IMR-90 (cell line): ENCODE results near the gene METTL4. TPM values are rescaled to one million over a fixed set of nuclear protein-coding genes. Genes with fewer than 3 reads are reported as not detected.

ENCODE experiments used
- ATAC-seq: fragments of 200-7000 bp; cut with Tn5 transposase; 2 replicates; pipeline ENCODE4 v1.9.1; 2020; ENCODE audit warnings: low read depth, mild to moderate bottlenecking, moderate library complexity
- BruUV-seq: library from RNA; stranded (reverse); fragments of 400-500 nt; replicated peaks from 2 replicates; lab custom pipeline; 2021; lab: Mats Ljungman, UMichigan
- CTCF ChIA-PET: fragments of 300-600 bp; formaldehyde crosslinking; extraction: SDS; loops from one replicate; lab custom pipeline; 2021; ENCODE audit warnings: antibody characterized with exemption; lab: Yijun Ruan, JAX
- POLR2A ChIA-PET: fragments of 300-600 bp; sonication (Branson Sonifier 250); formaldehyde crosslinking; loops from one replicate; lab custom pipeline; 2022; ENCODE audit warnings: antibody characterized with exemption; ENCODE audit not compliant: unreplicated experiment; lab: Charles Lee
- DNase-seq: peaks from one replicate; pipeline ENCODE4 v3.0.0; 2013
- H2AFZ ChIP-seq: replicated peaks from 2 replicates; pipeline ENCODE3; 2013; ENCODE audit warnings: low read length, mild to moderate bottlenecking; ENCODE audit not compliant: poor library complexity
- H2AK5ac ChIP-seq: 2 replicates; pipeline ENCODE4 v1.6.1; 2013; ENCODE audit warnings: low read depth, low read length, inconsistent platforms
- H2AK9ac ChIP-seq: replicated peaks from 2 replicates; pipeline ENCODE3; 2013; ENCODE audit warnings: mild to moderate bottlenecking, low read depth, low read length, moderate library complexity; ENCODE audit not compliant: poor library complexity
- H2BK120ac ChIP-seq: 2 replicates; pipeline ENCODE4 v1.6.1; 2013; ENCODE audit warnings: low read depth, low read length, inconsistent platforms
- H2BK15ac ChIP-seq: 3 replicates; pipeline ENCODE4 v1.6.1; 2013; ENCODE audit warnings: low read depth, low read length, inconsistent platforms
- H2BK20ac ChIP-seq: 2 replicates; pipeline ENCODE4 v1.6.1; 2013; ENCODE audit warnings: low read depth, mild to moderate bottlenecking, inconsistent platforms, low read length, moderate library complexity
- H2BK5ac ChIP-seq: 2 replicates; pipeline ENCODE4 v1.6.1; 2013; ENCODE audit warnings: mild to moderate bottlenecking, low read depth, low read length, inconsistent platforms; ENCODE audit not compliant: poor library complexity, severe bottlenecking
- H3K14ac ChIP-seq: replicated peaks from 2 replicates; pipeline ENCODE4 v1.6.1; 2013; ENCODE audit warnings: low read depth, low read length, inconsistent platforms
- H3K18ac ChIP-seq: 2 replicates; pipeline ENCODE4 v1.6.1; 2013; ENCODE audit warnings: low read depth, low read length, control low read depth
- H3K23ac ChIP-seq: 2 replicates; pipeline ENCODE4 v1.6.1; 2013; ENCODE audit warnings: low read depth, low read length, inconsistent platforms
- H3K27ac ChIP-seq: 2 replicates; pipeline ENCODE4 v1.5.1; 2013; ENCODE audit warnings: mild to moderate bottlenecking, control low read depth, low read length; ENCODE audit not compliant: insufficient read depth
- H3K27me3 ChIP-seq: 2 replicates; pipeline ENCODE4 v1.6.1; 2013; ENCODE audit warnings: low read length; ENCODE audit not compliant: control insufficient read depth, insufficient read depth
- H3K36me3 ChIP-seq: 2 replicates; pipeline ENCODE4 v1.6.1; 2013; ENCODE audit warnings: low read length, mixed read lengths; ENCODE audit not compliant: control insufficient read depth, insufficient read depth
- H3K4ac ChIP-seq: 2 replicates; pipeline ENCODE4 v1.6.1; 2013; ENCODE audit warnings: low read depth, low read length, inconsistent platforms
- H3K4me1 ChIP-seq: 2 replicates; pipeline ENCODE4 v1.6.1; 2013; ENCODE audit warnings: low read length, mixed read lengths; ENCODE audit not compliant: control insufficient read depth, insufficient read depth
- H3K4me2 ChIP-seq: 2 replicates; pipeline ENCODE4 v1.6.1; 2013; ENCODE audit warnings: low read depth, mild to moderate bottlenecking, control low read depth, low read length, moderate library complexity
- H3K4me3 ChIP-seq: 2 replicates; pipeline ENCODE4 v1.5.1; 2013; ENCODE audit warnings: low read depth, mild to moderate bottlenecking, control low read depth, low read length, moderate library complexity; ENCODE audit not compliant: insufficient read depth
- H3K56ac ChIP-seq: 2 replicates; pipeline ENCODE4 v1.6.1; 2013; ENCODE audit warnings: low read length, inconsistent platforms; ENCODE audit not compliant: insufficient read depth; ENCODE audit errors: extremely low read depth
- H3K79me1 ChIP-seq, 2 experiments: 2 replicates each; pipeline ENCODE4 v1.6.1; 2013; ENCODE audit warnings: low read length in 2 of 2, inconsistent platforms in 1 of 2, low read depth in 1 of 2
- H3K9ac ChIP-seq: 2 replicates; pipeline ENCODE4 v1.6.1; 2013; ENCODE audit warnings: low read depth, low read length, control low read depth
- H3K9me1 ChIP-seq: 2 replicates; pipeline ENCODE4 v1.6.1; 2013; ENCODE audit warnings: low read length, inconsistent platforms; ENCODE audit not compliant: insufficient read depth
- H3K9me3 ChIP-seq: 2 replicates; pipeline ENCODE4 v1.6.1; 2013; ENCODE audit warnings: low read length; ENCODE audit not compliant: control insufficient read depth, insufficient read depth
- H4K20me1 ChIP-seq: 2 replicates; pipeline ENCODE4 v1.6.1; 2013; ENCODE audit warnings: low read length, inconsistent platforms; ENCODE audit not compliant: insufficient read depth
- H4K5ac ChIP-seq: 2 replicates; pipeline ENCODE4 v1.6.1; 2013; ENCODE audit warnings: mild to moderate bottlenecking, low read depth, low read length, control low read depth
- H4K8ac ChIP-seq, 2 experiments: 2 replicates each; pipeline ENCODE4 v1.6.1; 2013; ENCODE audit warnings: low read depth in 2 of 2, low read length in 2 of 2, control low read depth in 1 of 2, inconsistent platforms in 1 of 2
- H4K91ac ChIP-seq: 2 replicates; pipeline ENCODE4 v1.6.1; 2013; ENCODE audit warnings: low read depth, low read length, inconsistent platforms; ENCODE audit not compliant: insufficient read depth
- CHD1 ChIP-seq: IDR thresholded peaks from 2 replicates; pipeline ENCODE4 v1.6.1; 2012; ENCODE audit warnings: low read depth, low read length, improper control_type of control experiment
- FOS ChIP-seq: fragments of 150-350 bp; IDR thresholded peaks from 2 replicates; pipeline ENCODE4 v1.6.1; 2016; ENCODE audit warnings: low read depth, low read length
- MAZ ChIP-seq: IDR thresholded peaks from 2 replicates; pipeline ENCODE4 v1.6.1; 2012; ENCODE audit warnings: low read depth, mild to moderate bottlenecking, low read length, improper control_type of control experiment, moderate library complexity, borderline replicate concordance
- NFE2L2 ChIP-seq: fragments of 150-350 bp; IDR thresholded peaks from 2 replicates; pipeline ENCODE4 v1.6.1; 2016; ENCODE audit warnings: low read depth, mild to moderate bottlenecking, low read length
- POLR2A ChIP-seq: IDR thresholded peaks from 2 replicates; pipeline ENCODE4 v1.6.1; 2012; ENCODE audit warnings: mild to moderate bottlenecking, low read depth, low read length
- RCOR1 ChIP-seq: IDR thresholded peaks from 2 replicates; pipeline ENCODE4 v1.6.1; 2012; ENCODE audit warnings: mild to moderate bottlenecking, low read length, improper control_type of control experiment; ENCODE audit not compliant: insufficient replicate concordance
- RFX5 ChIP-seq: IDR thresholded peaks from 2 replicates; pipeline ENCODE4 v1.8.0; 2012; ENCODE audit warnings: low read depth, mild to moderate bottlenecking, low read length, moderate library complexity
- SMC3 ChIP-seq: fragments of 150-350 bp; IDR thresholded peaks from 2 replicates; pipeline ENCODE4 v1.6.1; 2016; ENCODE audit warnings: low read depth, mild to moderate bottlenecking, antibody characterized with exemption, low read length, moderate library complexity
- whole genome bisulfite sequencing, 2 experiments: methylation state at CpG; one replicate each; pipeline versions ENCODE4 v1.1.5 to v1.1.7; 2013; ENCODE audit warnings: missing lambda C conversion rate in 2 of 2; ENCODE audit not compliant: insufficient read length in 1 of 2; ENCODE audit errors: extremely low coverage in 2 of 2; 5-methylcytosine and 5-hydroxymethylcytosine counted together
- dilution Hi-C: fragments of 300-500 bp; cut with HindIII; formaldehyde crosslinking; loops from one replicate; pipeline ENCODE4 v1.14.3; 2018; ENCODE audit warnings: low sequenced_read_pairs; ENCODE audit not compliant: unreplicated experiment
- in situ Hi-C: fragments of 300-500 bp; cut with MboI; formaldehyde crosslinking; loops from 3 replicates; pipeline ENCODE4 v1.14.3; 2019; ENCODE audit warnings: low sequenced_read_pairs, inconsistent platforms, mixed read lengths
- intact Hi-C: fragments of 100-400 bp; cut with micrococcal nuclease; formaldehyde crosslinking; loops from 2 replicates; pipeline ENCODE4 v1.10.0; 2022
- polyA plus RNA-seq, 3 experiments: library from polyadenylated mRNA; depleted of rRNA; stranded (reverse); fragments of >200 nt; gene quantifications; 2 replicates each; pipeline ENCODE4 v1.2.3, GENCODE V29; 2012; ENCODE audit warnings: low replicate concordance in 1 of 3
- total RNA-seq: library from RNA; depleted of rRNA; stranded (reverse); fragments of >200 nt; gene quantifications from 2 replicates; pipeline ENCODE4 v1.2.3, GENCODE V29; 2012
- TF ChIP-seq, protein P1 (sequence below): conservative IDR thresholded peaks from 2 replicates; pipeline ENCODE4 v1.5.1; 2012; ENCODE audit warnings: mild to moderate bottlenecking, low read depth, low read length, improper control_type of control experiment

METTL4 gene
- total and polyA plus RNA-seq, 2 of the 4 experiments (the other 2 are of a cell fraction) = 4.9 to 5.4 TPM

GRCh38 chr18:2569338-2570207, 1.7 kb downstream of the METTL4 start:
- Histone ChIP-seq H2BK120ac (no peak overlapping the region), H4K8ac (peak overlapping the region in 1 of 2 experiments; percentile 98; a peak in 1 of 4 replicates), H2BK5ac (no peak overlapping the region), H3K4ac (no peak overlapping the region), H3K27ac (no peak overlapping the region; the same call in 1 of the 2 replicates), H3K56ac (no peak overlapping the region), H2AK5ac (peak overlapping the region; percentile 56; the same call in 1 of the 2 replicates), H4K20me1 (no peaks in the 10 kb centered on the region), H2AK9ac (no peak overlapping the region), H4K5ac (no peak overlapping the region), H3K9me1 (0 out of 2 replicates have a peak, but pooled peaks cover 9% of the 10 kb centered on the region), H3K4me2 (peak overlapping the region; percentile 76), H3K36me3 (0 out of 2 replicates have a peak, but pooled peaks cover 1% of the 10 kb centered on the region), H3K23ac (peak overlapping the region; percentile 57), H2BK20ac (no peak overlapping the region), H3K9me3 (no peaks in the 10 kb centered on the region), H3K9ac (peak overlapping the region; percentile 49), H3K4me3 (0 out of 2 replicates have a peak overlapping the region, but pooled peaks have one; percentile 3), H3K79me1 (peaks cover 32 to 54% of the 10 kb centered on the region in 2 experiments; a peak in 3 of 4 replicates), H3K4me1 (peaks cover 5% of the 10 kb centered on the region), H4K91ac (no peak overlapping the region), H3K14ac (no peak overlapping the region), H3K18ac (no peak overlapping the region), H3K27me3 (no peaks in the 10 kb centered on the region), H2BK15ac (no peak overlapping the region), H2AFZ (no peak overlapping the region)
- ChIA-PET POLR2A (no interaction called here), CTCF (no interaction called here)
- dilution Hi-C loops (no loop called here), in situ Hi-C loops (loop anchor here (25.0 kb wide), 1 partner anchor 1707 kb away; no protein-coding TSS in a partner anchor), intact Hi-C loops (no loop called here)
- ATAC-seq = no peak
- no peak for TF ChIP-seq RCOR1
- TF ChIP-seq FOS = no peak
- TF ChIP-seq CHD1 = no peak
- no peak for TF ChIP-seq SMC3
- TF ChIP-seq POLR2A = no peak
- TF ChIP-seq NFE2L2 = no peak
- TF ChIP-seq RFX5 = no peak
- no peak for TF ChIP-seq MAZ
- TF ChIP-seq, protein P1, sequence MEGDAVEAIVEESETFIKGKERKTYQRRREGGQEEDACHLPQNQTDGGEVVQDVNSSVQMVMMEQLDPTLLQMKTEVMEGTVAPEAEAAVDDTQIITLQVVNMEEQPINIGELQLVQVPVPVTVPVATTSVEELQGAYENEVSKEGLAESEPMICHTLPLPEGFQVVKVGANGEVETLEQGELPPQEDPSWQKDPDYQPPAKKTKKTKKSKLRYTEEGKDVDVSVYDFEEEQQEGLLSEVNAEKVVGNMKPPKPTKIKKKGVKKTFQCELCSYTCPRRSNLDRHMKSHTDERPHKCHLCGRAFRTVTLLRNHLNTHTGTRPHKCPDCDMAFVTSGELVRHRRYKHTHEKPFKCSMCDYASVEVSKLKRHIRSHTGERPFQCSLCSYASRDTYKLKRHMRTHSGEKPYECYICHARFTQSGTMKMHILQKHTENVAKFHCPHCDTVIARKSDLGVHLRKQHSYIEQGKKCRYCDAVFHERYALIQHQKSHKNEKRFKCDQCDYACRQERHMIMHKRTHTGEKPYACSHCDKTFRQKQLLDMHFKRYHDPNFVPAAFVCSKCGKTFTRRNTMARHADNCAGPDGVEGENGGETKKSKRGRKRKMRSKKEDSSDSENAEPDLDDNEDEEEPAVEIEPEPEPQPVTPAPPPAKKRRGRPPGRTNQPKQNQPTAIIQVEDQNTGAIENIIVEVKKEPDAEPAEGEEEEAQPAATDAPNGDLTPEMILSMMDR = no peak
- WGBS, 2 experiments = no CpG with 5 or more reads among the region's 10 CpGs
- BruUV-seq = no TSS peak
- no peak for DNase-seq
